GM12878 (cell line): Measurements from ENCODE around the gene TSSK2.

Experiments
- POLR2AphosphoS5 ChIP-seq: IDR thresholded peaks from 2 replicates; pipeline ENCODE4 v1.6.1; 2011; ENCODE audit warnings: mild to moderate bottlenecking, low read length, inconsistent platforms
- SIN3A ChIP-seq: IDR thresholded peaks from 2 replicates; pipeline ENCODE4 v1.6.1; 2012; ENCODE audit warnings: low read depth, low read length, improper control_type of control experiment
- TF ChIP-seq, protein P1 (sequence below): fragments of 450-650 bp; formaldehyde crosslinking; IDR thresholded peaks from 2 replicates; pipeline ENCODE4 v1.5.0; 2022; ENCODE audit warnings: mild to moderate bottlenecking, missing genetic modification characterization
- TF ChIP-seq, protein P2 (sequence below): IDR thresholded peaks from 2 replicates; pipeline ENCODE4 v1.6.1; 2011; ENCODE audit warnings: low read depth, low read length, improper control_type of control experiment, borderline replicate concordance
- TF ChIP-seq, protein P3 (sequence below): IDR thresholded peaks from 2 replicates; pipeline ENCODE4 v1.6.1; 2011; ENCODE audit warnings: low read depth, mild to moderate bottlenecking, low read length, moderate library complexity, borderline replicate concordance; ENCODE audit errors: extremely low read depth
- TF ChIP-seq, protein P4 (sequence below): fragments of 450-650 bp; IDR thresholded peaks from 2 replicates; pipeline ENCODE4 v1.6.1; 2017; ENCODE audit warnings: mild to moderate bottlenecking

DNA sequence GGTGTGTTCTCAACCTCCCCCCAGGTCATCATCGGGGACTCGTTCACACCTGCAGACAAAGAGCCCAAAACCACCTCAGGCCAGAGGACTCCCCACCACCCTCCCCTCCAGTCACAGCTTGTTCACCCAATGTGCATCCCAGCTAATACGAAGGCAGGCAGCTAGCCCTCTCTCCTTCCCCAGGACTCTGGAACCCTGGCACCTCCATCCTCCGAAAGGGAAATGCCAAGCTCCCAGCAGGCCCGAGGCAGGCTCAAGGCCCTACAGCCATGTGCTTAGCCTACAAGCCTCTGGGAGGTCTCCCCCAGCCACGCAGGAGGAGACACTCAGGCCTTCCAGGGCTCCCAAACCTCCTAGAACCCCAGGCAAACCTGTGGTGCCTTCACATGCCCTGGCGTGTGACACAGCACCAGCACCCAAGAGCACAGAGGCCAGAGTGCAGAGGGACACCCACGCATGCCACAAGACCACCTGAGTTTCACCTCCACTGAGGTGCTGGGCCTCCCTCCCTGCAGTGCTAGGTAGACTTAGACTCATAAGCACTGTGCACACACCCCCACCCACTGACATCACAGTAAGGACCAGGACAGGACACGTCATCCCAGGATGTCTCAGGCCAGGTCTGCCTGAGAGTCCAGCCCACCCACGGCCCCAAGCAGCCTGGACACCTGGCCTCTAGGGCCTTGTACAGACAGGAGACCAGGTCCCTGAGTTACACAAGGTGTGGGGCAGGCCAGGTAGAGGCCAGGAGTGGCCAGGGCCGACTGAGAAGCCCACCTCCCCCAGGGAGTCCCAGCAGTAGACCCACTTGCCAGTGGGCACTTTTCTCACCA is 6.5 kb downstream of the TSSK2 start:
- TF ChIP-seq SIN3A (no peak), POLR2AphosphoS5 (no peak)
- TF ChIP-seq, protein P1, sequence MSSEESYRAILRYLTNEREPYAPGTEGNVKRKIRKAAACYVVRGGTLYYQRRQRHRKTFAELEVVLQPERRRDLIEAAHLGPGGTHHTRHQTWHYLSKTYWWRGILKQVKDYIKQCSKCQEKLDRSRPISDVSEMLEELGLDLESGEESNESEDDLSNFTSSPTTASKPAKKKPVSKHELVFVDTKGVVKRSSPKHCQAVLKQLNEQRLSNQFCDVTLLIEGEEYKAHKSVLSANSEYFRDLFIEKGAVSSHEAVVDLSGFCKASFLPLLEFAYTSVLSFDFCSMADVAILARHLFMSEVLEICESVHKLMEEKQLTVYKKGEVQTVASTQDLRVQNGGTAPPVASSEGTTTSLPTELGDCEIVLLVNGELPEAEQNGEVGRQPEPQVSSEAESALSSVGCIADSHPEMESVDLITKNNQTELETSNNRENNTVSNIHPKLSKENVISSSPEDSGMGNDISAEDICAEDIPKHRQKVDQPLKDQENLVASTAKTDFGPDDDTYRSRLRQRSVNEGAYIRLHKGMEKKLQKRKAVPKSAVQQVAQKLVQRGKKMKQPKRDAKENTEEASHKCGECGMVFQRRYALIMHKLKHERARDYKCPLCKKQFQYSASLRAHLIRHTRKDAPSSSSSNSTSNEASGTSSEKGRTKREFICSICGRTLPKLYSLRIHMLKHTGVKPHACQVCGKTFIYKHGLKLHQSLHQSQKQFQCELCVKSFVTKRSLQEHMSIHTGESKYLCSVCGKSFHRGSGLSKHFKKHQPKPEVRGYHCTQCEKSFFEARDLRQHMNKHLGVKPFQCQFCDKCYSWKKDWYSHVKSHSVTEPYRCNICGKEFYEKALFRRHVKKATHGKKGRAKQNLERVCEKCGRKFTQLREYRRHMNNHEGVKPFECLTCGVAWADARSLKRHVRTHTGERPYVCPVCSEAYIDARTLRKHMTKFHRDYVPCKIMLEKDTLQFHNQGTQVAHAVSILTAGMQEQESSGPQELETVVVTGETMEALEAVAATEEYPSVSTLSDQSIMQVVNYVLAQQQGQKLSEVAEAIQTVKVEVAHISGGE (CRISPR knock-in tag): no peak
- TF ChIP-seq, protein P2, sequence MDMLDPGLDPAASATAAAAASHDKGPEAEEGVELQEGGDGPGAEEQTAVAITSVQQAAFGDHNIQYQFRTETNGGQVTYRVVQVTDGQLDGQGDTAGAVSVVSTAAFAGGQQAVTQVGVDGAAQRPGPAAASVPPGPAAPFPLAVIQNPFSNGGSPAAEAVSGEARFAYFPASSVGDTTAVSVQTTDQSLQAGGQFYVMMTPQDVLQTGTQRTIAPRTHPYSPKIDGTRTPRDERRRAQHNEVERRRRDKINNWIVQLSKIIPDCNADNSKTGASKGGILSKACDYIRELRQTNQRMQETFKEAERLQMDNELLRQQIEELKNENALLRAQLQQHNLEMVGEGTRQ: no peak
- TF ChIP-seq, protein P3, sequence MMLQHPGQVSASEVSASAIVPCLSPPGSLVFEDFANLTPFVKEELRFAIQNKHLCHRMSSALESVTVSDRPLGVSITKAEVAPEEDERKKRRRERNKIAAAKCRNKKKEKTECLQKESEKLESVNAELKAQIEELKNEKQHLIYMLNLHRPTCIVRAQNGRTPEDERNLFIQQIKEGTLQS: no peak
- TF ChIP-seq, protein P4, sequence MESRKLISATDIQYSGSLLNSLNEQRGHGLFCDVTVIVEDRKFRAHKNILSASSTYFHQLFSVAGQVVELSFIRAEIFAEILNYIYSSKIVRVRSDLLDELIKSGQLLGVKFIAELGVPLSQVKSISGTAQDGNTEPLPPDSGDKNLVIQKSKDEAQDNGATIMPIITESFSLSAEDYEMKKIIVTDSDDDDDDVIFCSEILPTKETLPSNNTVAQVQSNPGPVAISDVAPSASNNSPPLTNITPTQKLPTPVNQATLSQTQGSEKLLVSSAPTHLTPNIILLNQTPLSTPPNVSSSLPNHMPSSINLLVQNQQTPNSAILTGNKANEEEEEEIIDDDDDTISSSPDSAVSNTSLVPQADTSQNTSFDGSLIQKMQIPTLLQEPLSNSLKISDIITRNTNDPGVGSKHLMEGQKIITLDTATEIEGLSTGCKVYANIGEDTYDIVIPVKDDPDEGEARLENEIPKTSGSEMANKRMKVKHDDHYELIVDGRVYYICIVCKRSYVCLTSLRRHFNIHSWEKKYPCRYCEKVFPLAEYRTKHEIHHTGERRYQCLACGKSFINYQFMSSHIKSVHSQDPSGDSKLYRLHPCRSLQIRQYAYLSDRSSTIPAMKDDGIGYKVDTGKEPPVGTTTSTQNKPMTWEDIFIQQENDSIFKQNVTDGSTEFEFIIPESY: no peak
